ENCODE data around the gene PAPPA.

The PAPPA gene

GRCh38 chr9:116303886-116304538, 150.4 kb downstream of the PAPPA start:
- H3K27ac ChIP-seq = no peak overlapping the region
- H3K4me3 ChIP-seq (ENCODE audit: low read depth, low read length) = no peak overlapping the region
- no peak for DNase-seq
- in situ Hi-C loops (cut with HindIII; ENCODE audit: low pct_ligation_motif_present, low sequenced_read_pairs) = no loop called here
- TF ChIP-seq, protein P1, sequence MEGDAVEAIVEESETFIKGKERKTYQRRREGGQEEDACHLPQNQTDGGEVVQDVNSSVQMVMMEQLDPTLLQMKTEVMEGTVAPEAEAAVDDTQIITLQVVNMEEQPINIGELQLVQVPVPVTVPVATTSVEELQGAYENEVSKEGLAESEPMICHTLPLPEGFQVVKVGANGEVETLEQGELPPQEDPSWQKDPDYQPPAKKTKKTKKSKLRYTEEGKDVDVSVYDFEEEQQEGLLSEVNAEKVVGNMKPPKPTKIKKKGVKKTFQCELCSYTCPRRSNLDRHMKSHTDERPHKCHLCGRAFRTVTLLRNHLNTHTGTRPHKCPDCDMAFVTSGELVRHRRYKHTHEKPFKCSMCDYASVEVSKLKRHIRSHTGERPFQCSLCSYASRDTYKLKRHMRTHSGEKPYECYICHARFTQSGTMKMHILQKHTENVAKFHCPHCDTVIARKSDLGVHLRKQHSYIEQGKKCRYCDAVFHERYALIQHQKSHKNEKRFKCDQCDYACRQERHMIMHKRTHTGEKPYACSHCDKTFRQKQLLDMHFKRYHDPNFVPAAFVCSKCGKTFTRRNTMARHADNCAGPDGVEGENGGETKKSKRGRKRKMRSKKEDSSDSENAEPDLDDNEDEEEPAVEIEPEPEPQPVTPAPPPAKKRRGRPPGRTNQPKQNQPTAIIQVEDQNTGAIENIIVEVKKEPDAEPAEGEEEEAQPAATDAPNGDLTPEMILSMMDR (IDR thresholded peaks at IDR 0.05; ENCODE audit: low read depth, low read length, missing control alignments) = no peak
- H3K36me3 ChIP-seq (replicated peaks) = peaks cover 58% of the 10 kb centered on the region
- no peaks in the 10 kb centered on the region for H3K27me3 ChIP-seq (replicated peaks)

DNA sequence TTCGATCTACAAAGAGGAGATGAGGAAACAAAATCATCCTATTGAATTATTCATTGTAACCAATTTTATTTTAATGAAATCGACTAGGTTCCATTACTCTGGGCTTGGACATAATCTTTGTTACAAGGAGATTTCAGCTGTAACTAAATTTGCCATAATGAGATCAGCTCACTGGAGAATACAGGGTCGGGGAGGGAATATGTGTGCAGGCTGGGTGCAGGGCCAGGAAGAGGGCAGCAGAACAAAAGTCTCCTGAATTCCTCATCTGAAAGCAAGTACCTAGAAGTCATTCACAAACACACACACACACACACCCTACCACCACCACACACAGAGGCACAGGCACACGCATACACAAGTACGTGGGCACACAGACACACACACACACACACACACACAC, 151.2 kb downstream of the PAPPA start:
- in situ Hi-C loops (cut with HindIII; ENCODE audit: low pct_ligation_motif_present, low sequenced_read_pairs) = no loop called here
- H3K36me3 ChIP-seq (replicated peaks) = peaks cover 66% of the 10 kb centered on the region
- TF ChIP-seq, protein P1 (IDR thresholded peaks at IDR 0.05; ENCODE audit: low read depth, low read length, missing control alignments) = no peak
- no peak overlapping the region for H3K27ac ChIP-seq
- H3K4me3 ChIP-seq (ENCODE audit: low read depth, low read length) = no peak overlapping the region
- H3K27me3 ChIP-seq (replicated peaks) = no peaks in the 10 kb centered on the region
- no peak for DNase-seq

- DNase-seq = no peak
- TF ChIP-seq, protein P1 (IDR thresholded peaks at IDR 0.05; ENCODE audit: low read depth, low read length, missing control alignments) = no peak
- Histone ChIP-seq H3K36me3 (replicated peaks) (peaks cover 81% of the 10 kb centered on the region), H3K4me3 (ENCODE audit: low read depth, low read length) (no peak overlapping the region), H3K27me3 (replicated peaks) (no peaks in the 10 kb centered on the region), H3K27ac (no peak overlapping the region)
- in situ Hi-C loops (cut with HindIII; ENCODE audit: low pct_ligation_motif_present, low sequenced_read_pairs) = no loop called here
Observed at GRCh38 chr9:116308076-116308475, 154.5 kb downstream of the PAPPA start.

GRCh38 chr9:116309900-116310611, 156.5 kb downstream of the PAPPA start:
- TF ChIP-seq, protein P1 (IDR thresholded peaks at IDR 0.05; ENCODE audit: low read depth, low read length, missing control alignments) = no peak
- no peak for DNase-seq
- in situ Hi-C loops (cut with HindIII; ENCODE audit: low pct_ligation_motif_present, low sequenced_read_pairs) = no loop called here

DNA sequence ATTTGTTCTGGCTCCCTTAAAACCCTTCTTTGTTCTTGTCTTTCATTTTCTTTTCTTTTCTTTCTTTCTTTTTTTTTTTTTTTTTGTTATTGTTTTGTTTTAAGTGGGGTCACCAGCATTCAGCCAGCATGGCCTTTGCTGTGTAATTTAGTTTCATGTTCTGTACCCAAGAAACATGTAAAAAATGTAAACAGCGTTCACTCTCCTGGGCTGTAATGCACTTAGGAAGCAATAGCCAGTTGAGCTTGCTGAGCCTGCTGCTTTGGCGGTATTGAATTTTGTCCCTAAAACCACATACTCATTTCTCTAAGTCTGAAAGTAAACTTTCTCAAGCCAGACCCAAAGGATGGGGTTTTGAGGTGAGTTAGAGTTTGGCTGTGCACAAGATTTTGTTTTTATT, 158.6 kb downstream of the PAPPA start:
- TF ChIP-seq, protein P1 (IDR thresholded peaks at IDR 0.05; ENCODE audit: low read depth, low read length, missing control alignments) = no peak
- Histone ChIP-seq H3K27me3 (replicated peaks) (no peaks in the 10 kb centered on the region), H3K4me3 (ENCODE audit: low read depth, low read length) (no peak overlapping the region), H3K36me3 (replicated peaks) (peaks cover 78% of the 10 kb centered on the region), H3K27ac (no peak overlapping the region)
- no peak for DNase-seq
- in situ Hi-C loops (cut with HindIII; ENCODE audit: low pct_ligation_motif_present, low sequenced_read_pairs) = no loop called here

More at GRCh38 chr9:116309900-116310611, 156.5 kb downstream of the PAPPA start:
- no peaks in the 10 kb centered on the region for H3K27me3 ChIP-seq (replicated peaks)
- no peak overlapping the region for H3K27ac ChIP-seq
- no peak overlapping the region for H3K4me3 ChIP-seq (ENCODE audit: low read depth, low read length)
- peaks cover 80% of the 10 kb centered on the region for H3K36me3 ChIP-seq (replicated peaks)

Measured in brain microvascular endothelial cell (primary cell).